GM19043 (cell line): Measurements from ENCODE around the gene ERG28.

Experiments used
- ATAC-seq: cut with Tn5 transposase; IDR thresholded peaks from one replicate; pipeline ENCODE4 v1.9.1; 2021; ENCODE audit warnings: low read depth; ENCODE audit not compliant: unreplicated experiment

Gene ERG28

DNA sequence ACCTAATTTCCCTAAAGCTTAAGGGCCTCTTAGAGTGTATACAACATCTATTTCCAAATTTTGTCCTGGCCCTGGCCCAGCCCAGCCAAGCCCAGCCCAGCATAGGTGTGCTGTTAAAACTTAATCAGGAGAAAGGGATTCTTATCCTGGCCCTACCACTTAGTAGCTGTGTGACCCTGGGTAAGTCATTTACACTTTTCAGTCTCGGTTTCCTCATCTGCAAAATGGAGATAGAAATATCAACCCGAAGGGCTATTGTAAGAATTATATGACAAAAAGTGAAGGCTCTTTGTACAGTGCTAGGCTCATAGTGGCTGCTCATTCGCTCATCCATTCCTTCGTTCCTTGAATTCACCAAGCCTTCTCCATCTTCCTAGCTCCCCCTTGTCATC is 442 bp downstream of the ERG28 start:
- no peak for ATAC-seq

DNA sequence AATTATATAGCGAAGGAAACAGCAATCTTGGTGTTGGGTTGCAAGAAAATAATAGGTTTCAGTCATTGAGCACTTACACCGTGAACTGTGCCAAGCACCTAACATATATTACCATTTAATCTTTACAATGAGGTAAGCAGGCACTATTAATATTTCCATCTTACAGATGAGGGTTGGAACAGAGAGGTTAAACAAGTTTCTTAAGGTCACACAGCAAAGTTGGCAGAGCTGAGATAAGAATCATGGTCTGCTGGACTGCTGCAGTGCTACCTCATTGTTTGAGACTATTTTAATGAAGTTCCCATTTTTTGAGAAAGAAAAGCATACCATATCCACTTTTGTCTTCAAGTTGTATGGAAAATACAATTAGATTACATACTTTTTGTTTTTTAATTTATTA is 1.7 kb downstream of the ERG28 start:
- ATAC-seq, result no peak

DNA sequence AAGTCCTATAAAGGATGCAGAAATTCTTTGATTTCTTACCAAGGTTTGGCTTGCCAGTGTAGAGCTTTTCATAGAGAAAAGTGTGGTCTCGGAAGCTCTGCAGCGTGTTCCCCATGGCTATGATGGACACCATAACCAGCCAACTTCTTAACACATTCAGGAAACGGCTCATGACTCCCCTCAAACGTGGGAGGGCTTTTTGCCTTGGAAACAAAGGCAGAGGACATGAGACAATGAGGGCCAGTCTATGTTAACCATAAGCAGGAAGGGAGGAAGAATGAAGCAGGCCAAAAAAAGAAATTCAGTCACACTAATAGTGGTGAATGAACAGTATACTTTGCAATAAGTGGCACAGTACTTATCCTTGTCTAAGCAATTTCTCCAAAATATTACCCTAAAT is 3.3 kb downstream of the ERG28 start:
- no peak for ATAC-seq

DNA sequence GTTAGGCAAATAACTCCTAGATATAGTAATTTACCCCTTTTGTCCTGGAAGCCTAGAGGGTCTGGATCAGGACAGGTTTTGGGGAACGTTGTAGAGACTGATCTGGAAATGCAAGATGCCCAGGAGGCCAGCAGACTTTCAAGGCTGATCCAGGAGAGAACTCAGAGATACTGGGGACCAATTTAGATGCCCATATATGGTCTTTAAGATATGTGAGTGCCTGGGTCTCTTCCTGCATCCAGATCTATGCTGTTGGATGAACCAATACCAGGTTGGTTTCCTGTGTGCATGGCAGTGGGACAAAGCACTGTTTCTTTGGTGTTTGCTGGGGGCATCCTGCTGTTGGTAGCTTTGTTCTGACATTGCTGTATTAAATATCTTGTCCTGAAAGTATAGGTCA is 5.4 kb downstream of the ERG28 start:
- ATAC-seq, result no peak

DNA sequence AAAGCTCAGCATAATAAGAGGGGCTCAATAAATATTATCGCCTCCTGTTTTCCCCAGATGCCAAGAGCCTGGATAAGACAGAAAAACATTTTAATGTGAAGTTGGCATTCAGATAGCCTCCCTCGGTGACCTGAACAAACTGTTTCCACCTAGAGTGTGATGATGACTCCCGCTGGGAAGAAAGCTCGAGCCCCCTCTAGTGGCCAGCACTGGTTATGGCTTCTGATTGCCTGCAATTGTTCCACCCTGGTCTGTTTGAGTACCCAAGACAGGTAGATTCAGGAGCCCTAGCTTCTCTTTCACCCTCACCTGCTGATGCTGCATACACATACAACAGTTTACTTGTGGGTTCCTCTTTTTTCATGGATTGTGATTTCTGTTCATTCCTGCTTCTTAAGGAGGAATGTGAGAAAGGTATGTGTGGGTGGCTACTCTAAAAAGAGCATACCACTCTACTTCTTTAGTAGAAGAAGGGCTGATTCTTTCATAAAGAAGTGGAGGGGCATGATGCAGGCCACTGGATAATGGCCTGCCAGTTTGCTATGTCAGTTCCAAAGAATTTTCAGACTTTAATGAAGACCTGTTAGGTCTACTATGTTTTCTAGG is 6.4 kb downstream of the ERG28 start:
- ATAC-seq, result no peak

DNA sequence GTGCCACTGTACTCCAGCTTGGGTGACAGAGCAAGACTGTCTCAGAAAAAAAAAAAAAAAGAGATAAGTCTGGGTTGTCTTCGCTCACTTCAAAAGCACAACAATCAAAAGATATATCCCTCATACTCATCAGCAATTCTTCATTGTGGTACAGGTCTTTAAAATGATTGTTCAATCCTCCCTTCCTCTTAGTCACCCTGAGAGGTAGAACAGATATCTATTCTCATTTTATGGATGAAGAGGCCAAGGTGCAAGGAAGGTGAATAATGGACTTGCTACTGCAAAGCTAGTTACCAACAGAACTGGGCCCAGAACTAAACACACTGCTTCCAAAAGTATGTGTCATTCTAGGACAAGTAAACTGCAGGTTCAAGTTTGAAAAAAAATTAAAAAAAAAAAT is 7.1 kb downstream of the ERG28 start:
- ATAC-seq, result no peak

DNA sequence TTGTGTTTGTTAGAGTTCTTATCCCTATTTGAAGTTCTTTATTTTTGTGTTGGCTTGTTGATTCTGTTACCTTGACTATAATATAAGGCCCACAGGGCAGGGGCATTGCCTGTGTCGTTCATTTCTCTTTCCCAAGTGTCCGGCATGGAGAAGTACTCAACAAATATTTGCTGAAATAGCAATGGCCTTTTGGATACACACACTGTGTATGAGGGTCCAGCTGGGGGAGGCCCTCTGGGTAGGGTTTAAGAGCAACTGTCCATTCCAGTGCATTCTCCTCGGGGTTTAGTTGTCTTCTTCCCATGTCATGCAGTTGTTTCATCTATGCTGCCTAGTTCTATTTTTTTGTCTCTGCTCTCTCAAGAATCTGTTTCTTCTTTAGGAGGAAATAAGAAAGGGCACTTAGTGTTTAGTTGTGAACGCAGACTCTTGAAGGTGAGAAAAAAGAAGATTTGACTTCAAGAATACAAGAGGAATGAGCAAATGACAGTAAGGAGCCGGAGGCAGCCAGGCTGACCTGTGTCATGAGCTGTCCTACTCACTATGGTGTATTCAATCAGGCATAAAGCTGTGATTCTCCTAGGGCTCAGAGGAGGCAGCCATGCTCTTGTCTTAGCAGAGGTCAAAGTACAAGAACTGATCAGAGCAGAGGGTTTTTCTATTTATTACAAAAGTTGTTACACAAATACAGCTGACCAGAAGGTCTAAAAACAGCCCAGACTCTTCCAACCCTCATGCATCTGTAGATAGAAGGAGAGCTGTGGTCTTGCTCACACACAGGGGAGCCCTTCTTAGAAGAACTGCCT is 10.2 kb downstream of the ERG28 start:
- ATAC-seq, result no peak

DNA sequence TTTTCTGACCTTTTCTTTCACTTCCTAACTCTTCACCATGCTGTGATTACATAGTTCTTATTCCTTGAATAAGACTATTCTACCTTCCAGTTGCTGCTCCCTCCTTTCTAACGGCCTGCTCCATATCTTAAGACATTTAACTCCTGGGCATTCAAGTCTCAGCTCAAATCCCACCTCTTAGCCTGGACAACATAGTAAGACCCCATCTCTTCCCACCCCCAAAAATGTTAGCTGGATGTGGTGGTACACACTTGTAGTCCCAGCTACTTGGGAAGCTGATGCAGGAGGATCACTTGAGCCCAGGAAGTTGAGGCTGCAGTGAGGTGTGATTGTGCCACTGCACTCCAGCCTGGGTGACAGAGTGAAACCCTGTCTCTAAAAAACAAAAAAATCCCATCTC is 10.9 kb downstream of the ERG28 start:
- ATAC-seq, result no peak

DNA sequence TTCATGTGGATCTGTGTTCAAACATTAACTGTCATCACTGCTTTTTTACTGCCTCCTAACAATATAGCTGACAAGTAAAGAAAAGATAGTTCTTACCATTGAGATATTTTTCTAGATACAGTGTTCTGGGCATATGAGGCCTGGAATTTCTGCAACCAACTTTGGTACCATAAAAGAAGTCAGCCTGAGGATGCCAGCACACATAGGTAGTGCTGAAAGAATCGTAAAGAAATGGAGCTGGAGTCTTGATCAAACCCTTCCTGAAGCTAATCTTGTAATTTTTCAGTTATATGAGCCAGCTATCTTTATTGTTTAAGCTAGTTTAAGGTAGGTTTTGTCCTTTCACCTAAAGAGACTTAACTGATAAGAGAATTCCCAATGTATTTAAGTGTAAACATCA is 11.3 kb downstream of the ERG28 start:
- no peak for ATAC-seq

DNA sequence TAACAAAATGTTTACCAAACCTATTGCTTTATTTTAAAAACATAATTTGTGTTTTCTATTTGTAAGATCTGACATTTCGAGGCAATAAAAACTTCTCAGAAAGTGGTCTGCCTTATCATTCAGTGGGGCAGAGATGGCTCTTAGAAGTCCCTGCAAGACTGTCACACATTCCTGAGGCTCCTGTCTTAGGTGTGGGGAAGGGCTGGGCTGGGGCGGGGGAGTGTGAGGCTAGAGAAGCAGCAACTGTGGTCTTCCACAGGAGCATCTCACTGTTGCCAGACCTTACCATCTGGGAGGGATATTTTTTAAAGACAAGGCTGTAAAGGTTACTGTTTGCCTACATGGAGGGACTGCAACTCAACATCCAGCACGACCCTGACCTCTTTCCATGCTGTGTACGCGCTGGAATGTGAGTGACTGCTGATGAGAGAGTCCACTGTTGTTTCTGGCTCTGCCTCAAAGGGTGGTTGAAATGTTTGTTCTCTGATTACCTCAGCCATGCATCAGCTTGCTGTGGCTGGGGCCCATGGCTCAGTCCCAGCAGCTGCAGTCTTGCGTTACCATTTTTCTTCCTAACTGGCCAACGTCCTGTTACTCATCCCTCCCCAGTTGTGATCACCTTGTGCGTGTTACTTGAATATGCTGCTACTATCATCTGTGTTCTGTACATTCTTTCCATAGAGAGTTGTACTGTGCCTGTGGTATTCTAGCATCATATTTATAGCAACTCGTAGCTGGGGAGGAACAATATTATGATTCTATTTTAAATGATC is 12.4 kb downstream of the ERG28 start:
- ATAC-seq, result no peak

DNA sequence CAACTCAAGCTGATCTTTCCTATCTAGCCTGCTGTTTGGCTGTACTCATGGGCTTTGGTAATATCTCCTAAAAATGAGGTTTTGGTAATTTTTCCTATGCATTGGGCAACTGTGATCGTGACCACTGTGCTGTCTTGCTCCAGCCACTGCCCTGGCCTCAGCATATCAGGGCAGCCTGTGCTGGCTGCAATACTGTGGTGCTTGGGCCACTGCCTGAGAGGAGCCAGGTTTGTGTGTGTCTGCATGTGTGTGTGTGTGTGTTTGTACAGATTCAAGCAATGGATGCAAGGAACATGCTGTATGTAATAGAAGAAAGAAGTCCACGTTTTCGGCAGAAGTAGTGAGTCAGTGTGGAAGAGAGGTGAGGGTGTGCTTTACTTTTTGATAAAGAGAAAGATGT is 13.0 kb downstream of the ERG28 start:
- ATAC-seq, result no peak

DNA sequence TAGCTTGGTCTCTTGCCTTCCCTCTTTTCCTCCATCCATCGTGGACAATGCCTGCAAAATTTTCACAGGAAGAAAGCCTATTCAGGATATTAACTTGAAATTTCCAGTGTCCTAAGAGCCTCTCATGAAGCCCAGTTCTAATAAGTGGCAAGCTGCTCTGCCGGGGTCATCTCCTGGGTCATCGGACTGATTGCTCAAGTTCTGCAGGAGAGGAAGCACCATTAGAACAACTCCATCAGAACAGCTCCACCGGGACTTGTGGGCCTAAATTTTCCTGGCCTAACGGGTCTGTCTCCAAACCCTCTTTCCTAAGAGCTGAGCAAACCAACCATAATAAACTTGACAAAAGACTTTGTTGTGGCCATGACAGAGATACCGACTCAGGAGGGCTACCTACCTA is 13.9 kb downstream of the ERG28 start:
- ATAC-seq, result no peak

DNA sequence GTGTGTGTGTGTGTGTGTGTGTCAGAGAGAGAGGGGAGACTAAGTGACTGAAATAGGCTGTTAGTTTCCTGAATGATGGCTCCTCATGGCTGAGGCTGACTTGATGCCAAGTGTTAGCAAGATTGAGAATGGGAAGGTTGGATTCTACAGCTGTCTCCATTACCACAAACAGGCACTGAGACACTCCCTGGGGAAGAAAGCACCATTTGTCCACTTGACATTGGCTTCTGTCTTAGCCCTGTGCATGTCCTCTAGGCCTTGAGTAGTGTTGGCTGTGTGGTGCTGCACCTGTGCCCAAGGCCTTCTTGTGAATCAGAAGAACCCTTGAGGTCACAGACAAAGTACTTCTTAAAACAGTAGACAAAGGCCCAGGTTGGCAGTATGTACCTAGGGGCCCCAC is 15.6 kb downstream of the ERG28 start:
- ATAC-seq, result no peak

DNA sequence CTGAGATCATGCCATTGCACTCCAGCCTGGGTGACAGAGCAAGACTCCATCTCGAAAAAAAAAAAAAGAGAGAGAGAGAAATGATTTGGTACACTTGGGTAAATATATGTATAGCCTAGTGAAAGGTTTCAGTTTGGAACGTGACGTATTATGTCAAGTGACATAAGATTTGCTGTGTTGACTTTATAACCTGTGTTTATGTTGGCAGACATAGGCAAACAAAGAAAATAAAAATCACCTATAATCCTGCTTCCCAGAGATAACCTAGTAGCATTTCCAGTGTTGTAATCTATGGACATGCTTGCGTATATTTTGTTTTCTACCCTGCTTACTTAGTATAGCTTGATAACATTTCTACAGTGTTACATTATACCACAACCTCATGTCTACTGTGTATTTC is 16.7 kb downstream of the ERG28 start:
- ATAC-seq, result no peak

DNA sequence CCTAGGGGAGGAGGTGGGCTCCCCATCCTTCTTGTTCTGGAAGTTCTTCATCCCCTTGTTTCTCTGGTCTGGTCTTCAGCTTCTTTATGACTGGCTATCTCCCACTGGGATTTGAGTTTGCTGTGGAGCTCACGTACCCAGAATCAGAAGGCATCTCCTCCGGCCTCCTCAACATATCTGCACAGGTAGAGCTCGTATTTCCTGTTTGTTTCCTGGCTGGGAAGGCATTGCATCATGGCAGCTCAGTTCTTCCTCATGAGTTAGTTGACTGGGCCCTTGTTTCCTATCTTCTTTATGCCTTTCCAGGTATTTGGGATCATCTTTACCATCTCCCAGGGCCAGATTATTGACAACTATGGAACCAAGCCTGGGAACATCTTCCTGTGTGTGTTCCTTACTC is 19.8 kb downstream of the ERG28 start:
- no peak for ATAC-seq

DNA sequence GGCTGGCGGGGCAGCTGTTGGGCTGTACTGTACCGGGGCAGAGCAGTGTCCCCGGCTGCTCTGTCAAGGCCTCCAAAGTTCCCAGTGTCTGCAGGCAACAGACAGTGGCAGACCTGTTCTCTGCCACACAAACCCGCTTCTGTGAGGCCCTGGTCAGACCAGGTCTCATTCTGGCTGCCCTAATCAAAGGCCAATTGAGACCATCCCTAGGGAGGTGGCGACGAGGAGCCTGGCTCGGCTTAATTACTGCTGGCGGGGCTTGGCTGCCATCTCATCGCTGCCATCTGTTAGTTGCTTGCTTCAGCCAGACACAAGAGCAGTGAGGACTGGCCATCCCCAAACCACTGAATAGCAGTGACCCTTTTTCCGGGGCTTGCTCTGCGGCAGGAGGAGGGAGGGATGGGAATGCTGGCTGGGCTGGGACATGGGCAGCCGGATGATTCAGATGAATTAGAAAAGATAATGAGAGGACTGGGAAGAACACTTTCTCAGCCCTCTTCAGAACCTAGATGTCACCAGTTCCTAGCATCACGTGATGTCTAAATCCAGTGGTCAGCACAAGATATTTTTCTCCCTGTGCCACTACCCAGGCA is 24.5 kb downstream of the ERG28 start:
- no peak for ATAC-seq

DNA sequence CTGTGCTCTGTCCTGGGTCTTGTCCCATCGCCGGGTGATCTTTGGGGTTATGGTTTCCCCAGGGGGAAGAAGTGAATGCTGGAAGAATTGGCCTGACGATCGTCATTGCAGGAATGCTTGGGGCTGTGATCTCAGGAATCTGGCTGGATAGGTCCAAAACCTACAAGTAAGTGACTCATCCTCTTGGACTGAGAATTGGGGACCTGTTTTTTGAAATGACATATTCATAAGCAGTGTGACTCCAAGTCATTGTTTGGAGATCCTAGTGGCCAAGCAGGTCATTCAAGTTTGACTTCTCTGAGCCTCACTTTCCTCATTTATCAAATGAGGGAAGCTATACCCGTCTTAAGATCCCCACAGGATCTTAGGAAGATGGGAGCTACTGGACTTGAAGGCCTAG is 25.8 kb downstream of the ERG28 start:
- ATAC-seq, result no peak

DNA sequence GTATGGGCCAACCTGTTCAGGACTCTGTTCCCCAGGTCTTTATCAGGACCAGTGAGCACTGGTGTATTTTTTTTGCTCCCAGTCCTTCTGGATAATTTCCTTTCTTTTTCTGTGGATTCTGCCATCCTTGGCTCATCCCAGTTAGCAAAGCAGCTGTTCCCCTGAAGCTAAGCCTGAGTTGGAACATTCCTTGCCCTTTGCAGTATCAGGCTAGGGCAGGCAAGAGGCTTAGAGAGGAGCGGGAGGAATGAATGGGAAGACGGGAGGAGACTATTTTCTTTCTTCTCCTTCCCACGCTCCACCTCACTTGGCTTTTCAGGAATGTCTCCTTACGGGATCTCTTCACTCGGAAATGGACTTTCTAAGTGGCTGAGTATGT is 29.2 kb downstream of the ERG28 start:
- no peak for ATAC-seq

DNA sequence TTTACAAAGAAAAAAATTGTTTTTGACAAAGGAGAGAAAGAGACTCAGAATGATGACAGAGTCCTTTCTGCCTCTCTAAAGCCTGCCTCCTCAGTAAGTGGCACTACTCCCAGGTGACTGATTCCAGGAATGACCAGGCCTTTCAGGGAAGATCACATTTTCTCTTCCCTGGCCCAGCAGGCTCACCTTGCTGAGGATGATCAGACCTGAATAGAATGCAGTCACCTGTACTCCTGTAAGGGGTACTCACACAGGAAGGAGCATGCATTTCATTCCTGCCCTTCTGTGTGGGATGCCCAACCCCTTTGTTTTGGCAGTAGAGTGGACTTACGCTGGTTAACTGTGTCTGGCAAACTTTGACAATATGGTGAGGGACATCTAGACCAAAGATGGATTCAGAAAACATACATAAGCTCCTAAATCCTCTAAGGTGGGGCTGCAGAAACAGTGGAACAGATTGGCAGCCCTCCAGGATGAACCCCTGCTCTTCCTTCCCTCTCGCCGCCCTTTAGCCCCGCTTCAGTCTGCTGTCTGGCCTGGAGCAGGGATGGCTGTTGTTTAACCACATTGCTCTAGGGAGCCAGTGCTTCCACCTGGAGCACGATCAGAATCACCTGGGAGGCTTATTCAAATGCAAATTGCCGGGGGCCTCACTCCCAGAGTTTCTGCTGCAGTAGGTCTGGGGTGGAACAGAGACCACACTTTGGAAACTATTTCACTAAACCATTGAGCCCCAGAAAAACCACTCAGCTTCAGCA is 29.8 kb downstream of the ERG28 start:
- ATAC-seq, result no peak

DNA sequence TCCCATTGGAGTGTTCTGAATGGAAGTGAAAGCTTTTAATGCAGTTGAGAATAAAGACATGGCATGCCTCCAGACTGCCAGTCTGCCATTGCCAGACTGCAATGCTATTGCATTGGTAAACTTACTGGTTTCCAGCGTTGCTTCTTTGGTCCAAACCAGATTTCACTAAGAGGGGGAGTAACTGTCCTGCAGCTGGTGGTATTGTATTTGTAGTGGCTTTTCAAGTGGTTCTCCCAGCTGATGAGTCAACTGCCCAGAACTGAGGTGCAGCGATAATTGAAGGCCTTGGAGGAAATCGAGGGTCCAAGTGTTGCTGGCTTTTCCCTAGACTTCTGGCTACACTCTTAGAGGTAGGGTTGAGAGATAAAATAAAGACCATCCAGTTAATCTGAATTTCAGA is 31.9 kb downstream of the ERG28 start:
- ATAC-seq, result no peak

DNA sequence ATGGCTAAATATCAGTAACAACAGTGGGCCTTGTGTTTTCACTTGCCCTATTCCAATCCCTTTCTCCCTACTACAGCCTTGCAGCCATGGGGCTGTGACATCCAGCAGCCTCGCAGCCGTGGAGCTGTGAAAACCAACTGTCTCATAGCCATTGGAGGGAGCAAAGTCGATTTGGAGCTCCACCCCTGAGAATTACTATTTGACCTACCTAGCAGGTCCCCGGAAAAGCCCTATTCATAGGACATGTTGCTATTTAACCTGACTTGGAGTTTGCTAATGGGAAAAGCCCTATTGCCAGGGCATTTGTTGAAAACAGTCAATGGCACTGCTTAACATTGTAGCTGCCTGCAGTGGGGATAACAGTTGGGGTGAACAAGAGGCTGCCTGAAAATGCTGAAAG is 33.3 kb downstream of the ERG28 start:
- ATAC-seq, result no peak
